Neural progenitor cell (in vitro differentiated cells): Measurements from ENCODE around the gene CDIP1.

ENCODE experiments used
- EZH2 ChIP-seq: fragments of 200-600 bp; sonication (generic); IDR thresholded peaks from 2 replicates; pipeline ENCODE4 v1.6.1; 2017; ENCODE audit warnings: antibody characterized with exemption, mild to moderate bottlenecking, moderate library complexity
- EZH2phosphoT487 ChIP-seq: fragments of 200-600 bp; sonication (generic); IDR thresholded peaks from 2 replicates; pipeline ENCODE4 v1.6.1; 2017; ENCODE audit warnings: antibody characterized with exemption
- TF ChIP-seq, protein P1 (sequence below): fragments of 200-600 bp; sonication (generic); IDR thresholded peaks from 2 replicates; pipeline ENCODE4 v1.5.1; 2017; ENCODE audit warnings: antibody characterized with exemption, mild to moderate bottlenecking

DNA sequence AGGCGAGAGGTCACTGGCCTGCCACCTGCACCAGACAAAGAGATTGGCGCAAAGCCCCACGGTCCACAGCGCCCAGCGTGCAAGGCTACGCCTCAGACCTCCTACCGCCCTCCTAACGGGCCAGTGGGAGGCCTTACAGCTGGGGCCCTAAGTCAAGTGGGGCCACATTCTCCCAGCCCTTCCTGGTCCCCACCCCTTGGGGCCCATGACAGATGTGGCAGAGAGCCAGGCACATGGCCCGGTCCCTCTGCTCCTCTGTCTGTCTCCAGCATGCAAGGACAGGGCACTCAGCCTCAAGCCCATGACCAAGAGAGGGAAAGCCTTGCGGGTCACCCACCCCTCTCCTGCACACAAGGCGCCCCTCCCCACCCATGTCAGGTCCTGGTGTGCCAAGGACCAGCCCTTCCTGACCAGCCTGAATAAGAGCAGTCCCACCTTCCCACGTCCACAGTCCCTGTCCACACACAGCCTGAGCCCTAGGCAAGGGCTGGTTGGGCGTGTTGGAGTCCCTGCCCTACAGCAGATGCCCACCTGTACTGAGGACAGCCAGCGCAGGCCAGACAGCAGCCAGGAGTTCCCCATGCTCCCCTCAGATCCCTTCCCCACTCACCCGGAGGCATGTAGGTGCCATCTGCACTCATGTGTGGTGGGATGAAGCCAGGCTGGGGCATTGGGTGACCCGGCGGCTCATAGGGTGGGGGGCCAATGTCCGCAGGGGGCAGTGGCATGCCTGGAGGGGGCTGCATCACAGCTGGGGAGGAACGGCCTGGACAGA is 25.3 kb downstream of the CDIP1 start:
- TF ChIP-seq, protein P1, sequence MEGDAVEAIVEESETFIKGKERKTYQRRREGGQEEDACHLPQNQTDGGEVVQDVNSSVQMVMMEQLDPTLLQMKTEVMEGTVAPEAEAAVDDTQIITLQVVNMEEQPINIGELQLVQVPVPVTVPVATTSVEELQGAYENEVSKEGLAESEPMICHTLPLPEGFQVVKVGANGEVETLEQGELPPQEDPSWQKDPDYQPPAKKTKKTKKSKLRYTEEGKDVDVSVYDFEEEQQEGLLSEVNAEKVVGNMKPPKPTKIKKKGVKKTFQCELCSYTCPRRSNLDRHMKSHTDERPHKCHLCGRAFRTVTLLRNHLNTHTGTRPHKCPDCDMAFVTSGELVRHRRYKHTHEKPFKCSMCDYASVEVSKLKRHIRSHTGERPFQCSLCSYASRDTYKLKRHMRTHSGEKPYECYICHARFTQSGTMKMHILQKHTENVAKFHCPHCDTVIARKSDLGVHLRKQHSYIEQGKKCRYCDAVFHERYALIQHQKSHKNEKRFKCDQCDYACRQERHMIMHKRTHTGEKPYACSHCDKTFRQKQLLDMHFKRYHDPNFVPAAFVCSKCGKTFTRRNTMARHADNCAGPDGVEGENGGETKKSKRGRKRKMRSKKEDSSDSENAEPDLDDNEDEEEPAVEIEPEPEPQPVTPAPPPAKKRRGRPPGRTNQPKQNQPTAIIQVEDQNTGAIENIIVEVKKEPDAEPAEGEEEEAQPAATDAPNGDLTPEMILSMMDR, result no peak
- no peak for TF ChIP-seq EZH2phosphoT487
- no peak for TF ChIP-seq EZH2
